Erythroblast (primary cell): ENCODE measurements around the gene MOGAT3.

Experiments
- GATA1 ChIP-seq: IDR thresholded peaks from 2 replicates; pipeline ENCODE4 v1.6.1; 2011; ENCODE audit warnings: low read depth, mild to moderate bottlenecking, control low read depth, low read length, moderate library complexity
- POLR2A ChIP-seq: IDR thresholded peaks from 2 replicates; pipeline ENCODE4 v1.6.1; 2011; ENCODE audit warnings: mild to moderate bottlenecking, low read length

DNA sequence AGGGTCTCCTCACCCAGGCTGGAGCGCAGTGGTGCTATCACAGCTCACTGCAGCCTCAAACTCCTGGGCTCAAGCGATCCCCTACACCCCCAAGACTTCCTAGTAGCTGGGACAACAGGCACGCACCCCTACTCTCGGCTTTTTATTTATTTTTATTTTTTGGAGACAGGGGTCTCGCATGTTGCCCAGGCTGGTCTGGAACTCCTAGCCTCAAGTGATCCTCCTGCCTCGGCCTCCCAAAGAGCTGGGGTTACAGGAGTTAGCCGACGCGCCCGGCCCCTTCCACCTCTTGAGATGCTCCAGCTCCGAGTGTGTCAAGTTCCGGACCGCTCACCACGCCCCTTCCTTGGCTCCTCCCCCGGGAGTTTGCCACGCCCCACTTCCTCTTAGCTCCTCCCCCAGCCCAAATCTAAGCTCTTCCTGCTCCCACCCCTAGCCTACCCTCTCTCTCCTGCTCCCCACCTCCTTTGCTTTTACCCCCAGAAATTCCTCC, 27.0 kb downstream of the MOGAT3 start:
- TF ChIP-seq POLR2A (peak; percentile 37), GATA1 (no peak)
